Pancreas (tissue), 10 donors: Measurements from ENCODE around the gene THSD4. TPM values are rescaled to one million over a fixed set of nuclear protein-coding genes. Genes with fewer than 3 reads are reported as not detected.
A peak's percentile ranks its signal among the peaks of the same experiment; 100 is the strongest.

Source experiments
- ATAC-seq, 4 donors: fragments of 200-7000 bp; cut with Tn5 transposase; one replicate each; pipeline versions ENCODE4 v1.8.0 to v1.9.1; 2020; ENCODE audit warnings: mild to moderate bottlenecking in 4 of 4, moderate library complexity in 4 of 4
- DNase-seq, 6 donors: peaks; one replicate each; pipeline ENCODE4 v3.0.0-alpha.2; 2020
- FAIRE-seq: peaks from 2 replicates; lab custom pipeline; 2012; peaks lifted over from hg19 to GRCh38; lab: Jason Lieb, UNC
- H3K27ac ChIP-seq, 4 donors: fragments of 200-600 bp; sonication (generic); 1 replicate in 3 of 4; 2 replicates in 1 of 4; pipeline versions ENCODE4 v1.5.0 to v1.8.0; 2020
- H3K27me3 ChIP-seq, 4 donors: fragments of 200-600 bp; one replicate each; pipeline ENCODE4 v1.8.0; 2021
- H3K36me3 ChIP-seq, 3 donors: fragments of 200-600 bp; sonication (generic) in 1 of 3; one replicate each; pipeline versions ENCODE4 v1.5.0 to v1.8.0; 2020 to 2021
- H3K4me1 ChIP-seq, 3 donors: fragments of 200-600 bp; one replicate each; pipeline ENCODE4 v1.8.0; 2021
- H3K4me3 ChIP-seq, 4 donors: fragments of 200-600 bp; sonication (generic) in 2 of 4; one replicate each; pipeline versions ENCODE4 v1.5.0 to v1.8.0; 2020 to 2021
- H3K9me3 ChIP-seq, 4 donors: fragments of 200-600 bp; one replicate each; pipeline ENCODE4 v1.8.0; 2021
- WGBS, 2 donors: extraction: QIAGEN DNeasy Blood & Tissue Kit; methylation state at CpG; one replicate each; pipeline ENCODE4 v1.1.7; 2013; 5-methylcytosine and 5-hydroxymethylcytosine counted together
- intact Hi-C, 3 donors: fragments of 100-400 bp; cut with DNase I; formaldehyde crosslinking; loops; one replicate each; pipeline versions ENCODE4 v1.11.1 to v1.14.2; 2022
- polyA plus RNA-seq, 2 donors: library from polyadenylated mRNA; stranded (reverse); fragments of 200-250 nt; gene quantifications; one replicate each; pipeline ENCODE4 v1.2.3, GENCODE V29; 2013
- total RNA-seq, 6 donors: library from RNA; stranded (reverse); fragmentation: NEBNext Ultra II Directional in 4 of 6; extraction: Animal tissue kit (Norgen Biotek cat#: 25700) in 4 of 6; gene quantifications; one replicate each; pipeline versions ENCODE4 v1.2.1 to v1.2.4, GENCODE V29; 2021 to 2023
- TF ChIP-seq, protein P1 (sequence below), 4 donors: fragments of 200-600 bp; sonication (generic) in 3 of 4; IDR thresholded peaks; one replicate each; pipeline versions ENCODE4 v1.5.0 to v1.8.0; 2021; ENCODE audit warnings: antibody characterized with exemption in 4 of 4
- donor health status: healthy with polysubstance abuse.
- donor health status: DM: no; HTN: no; CAD: no; lungs with moderate emphysema.
- donor health status: DM: no; HTN: no; CAD: no.
- donor health status: control.
- donor health status: control.
- donor health status: Bipolar disorder and iron deficiency.
- donor health status: DM: yes; HTN: yes; CAD: no.
- donor health status: DM: no; HTN: no; CAD: no.
- donor health status: DM: no; HTN: no; CAD: no.
- donor health status: DM: yes; HTN: yes; CAD: no.

The THSD4 gene
- total and polyA plus RNA-seq, 8 donors, result 6.0 to 17.8 (median 13.3) TPM

DNA sequence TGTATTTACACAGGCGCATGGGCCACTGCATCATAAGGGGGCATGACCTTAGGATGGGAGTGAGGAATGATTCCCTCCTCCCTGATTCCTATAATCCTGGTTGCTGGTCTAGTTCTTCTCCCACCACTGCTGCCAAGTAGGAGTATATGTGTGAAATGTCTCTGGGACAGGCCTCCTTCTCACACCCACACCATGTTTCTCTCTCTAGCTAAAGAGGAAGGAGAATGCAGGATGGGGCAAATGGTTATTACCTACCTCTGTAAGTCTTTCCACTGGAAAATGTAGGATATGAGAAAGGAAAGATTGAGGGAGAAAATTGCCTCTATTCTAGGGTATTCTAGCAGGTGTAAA is 159.2 kb downstream of the THSD4 start:
- 93 to 100% methylated on average over 1 of the region's 1 CpG for WGBS, 2 donors
- ATAC-seq (no peak), DNase-seq (no peak), FAIRE-seq (no peak)
- Histone ChIP-seq H3K36me3 (no peaks in the 10 kb centered on the region), H3K27ac (no peak overlapping the region), H3K9me3 (no peaks in the 10 kb centered on the region), H3K4me3 (no peak overlapping the region), H3K4me1 (peaks cover 0 to 8% (median 4%) of the 10 kb centered on the region in 3 donors), H3K27me3 (no peaks in the 10 kb centered on the region)
- TF ChIP-seq, protein P1, sequence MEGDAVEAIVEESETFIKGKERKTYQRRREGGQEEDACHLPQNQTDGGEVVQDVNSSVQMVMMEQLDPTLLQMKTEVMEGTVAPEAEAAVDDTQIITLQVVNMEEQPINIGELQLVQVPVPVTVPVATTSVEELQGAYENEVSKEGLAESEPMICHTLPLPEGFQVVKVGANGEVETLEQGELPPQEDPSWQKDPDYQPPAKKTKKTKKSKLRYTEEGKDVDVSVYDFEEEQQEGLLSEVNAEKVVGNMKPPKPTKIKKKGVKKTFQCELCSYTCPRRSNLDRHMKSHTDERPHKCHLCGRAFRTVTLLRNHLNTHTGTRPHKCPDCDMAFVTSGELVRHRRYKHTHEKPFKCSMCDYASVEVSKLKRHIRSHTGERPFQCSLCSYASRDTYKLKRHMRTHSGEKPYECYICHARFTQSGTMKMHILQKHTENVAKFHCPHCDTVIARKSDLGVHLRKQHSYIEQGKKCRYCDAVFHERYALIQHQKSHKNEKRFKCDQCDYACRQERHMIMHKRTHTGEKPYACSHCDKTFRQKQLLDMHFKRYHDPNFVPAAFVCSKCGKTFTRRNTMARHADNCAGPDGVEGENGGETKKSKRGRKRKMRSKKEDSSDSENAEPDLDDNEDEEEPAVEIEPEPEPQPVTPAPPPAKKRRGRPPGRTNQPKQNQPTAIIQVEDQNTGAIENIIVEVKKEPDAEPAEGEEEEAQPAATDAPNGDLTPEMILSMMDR (IDR thresholded peaks at IDR 0.05), result no peak
- intact Hi-C loops, result no loop called here

DNA sequence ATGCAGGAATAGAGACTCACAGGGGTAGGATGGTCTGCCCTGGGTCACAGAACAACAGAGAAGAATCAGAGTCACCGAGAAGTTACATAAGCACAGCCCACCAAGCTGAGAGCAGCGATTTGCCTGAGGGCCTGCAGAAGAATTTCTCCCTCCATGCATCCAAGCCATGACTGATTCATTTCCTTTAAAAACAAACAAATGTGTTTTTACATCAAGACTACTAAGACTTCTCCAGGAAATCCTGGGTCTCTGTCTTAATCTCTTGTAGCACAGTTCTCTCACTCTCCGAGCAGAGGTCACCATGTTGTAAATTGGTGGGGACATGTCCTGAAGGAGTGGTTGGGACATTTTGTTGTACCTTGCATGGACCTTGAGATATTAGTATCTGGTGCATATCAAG is 159.8 kb downstream of the THSD4 start:
- DNase-seq, result no peak
- TF ChIP-seq, protein P1 (IDR thresholded peaks at IDR 0.05), result no peak
- WGBS, 2 donors, result 71 to 84% methylated on average over 3 of the region's 3 CpGs
- no peak overlapping the region for H3K4me3 ChIP-seq
- H3K36me3 ChIP-seq, result no peaks in the 10 kb centered on the region
- no peaks in the 10 kb centered on the region for H3K9me3 ChIP-seq
- no peak for ATAC-seq
- no peak for FAIRE-seq
- peak overlapping the region in 1 of 4 donors; percentile 23 for H3K27ac ChIP-seq
- no peaks in the 10 kb centered on the region for H3K27me3 ChIP-seq
- peaks cover 0 to 8% (median 4%) of the 10 kb centered on the region in 3 donors for H3K4me1 ChIP-seq
- intact Hi-C loops, result no loop called here

DNA sequence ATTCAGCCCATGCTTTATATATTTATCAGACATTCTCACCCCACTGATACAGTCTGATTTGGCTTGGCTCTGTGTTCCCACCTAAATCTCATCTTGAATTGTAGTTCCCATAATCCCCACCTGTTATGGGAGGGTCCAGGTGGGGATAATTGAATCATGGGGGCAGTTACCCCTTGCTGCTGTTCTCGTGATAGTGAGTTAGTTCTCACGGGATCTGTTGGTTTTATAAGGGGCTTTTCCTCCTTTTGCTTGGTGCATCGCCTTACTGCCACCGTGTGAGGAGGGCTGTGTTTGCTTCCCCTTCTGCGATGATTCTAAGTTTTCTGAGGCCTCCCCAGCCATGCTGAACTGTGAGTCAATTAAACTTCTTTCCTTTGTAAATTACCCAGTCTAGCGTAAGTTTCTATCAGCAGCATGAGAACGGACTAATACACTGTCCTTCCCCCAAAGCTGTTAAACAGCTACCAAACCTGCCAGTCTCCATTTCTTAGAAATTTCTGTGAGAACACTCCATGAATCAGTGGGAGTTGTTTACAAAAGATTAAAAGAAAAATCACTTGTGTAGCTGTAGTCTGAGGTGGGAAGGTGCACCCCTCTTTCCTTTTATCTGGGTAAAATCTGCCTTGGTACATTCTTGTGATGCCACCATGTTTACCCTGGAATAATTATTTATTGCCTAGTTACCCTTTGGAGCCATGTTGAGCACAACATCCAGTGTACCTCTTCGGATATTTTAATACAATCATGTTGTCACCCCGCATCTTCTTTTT is 160.5 kb downstream of the THSD4 start:
- Histone ChIP-seq H3K27me3 (no peaks in the 10 kb centered on the region), H3K36me3 (no peaks in the 10 kb centered on the region), H3K27ac (peak overlapping the region in 1 of 4 donors; percentile 23), H3K4me1 (peaks cover 0 to 8% (median 4%) of the 10 kb centered on the region in 3 donors), H3K4me3 (no peak overlapping the region), H3K9me3 (no peaks in the 10 kb centered on the region)
- no peak for DNase-seq
- no peak for FAIRE-seq
- TF ChIP-seq, protein P1 (IDR thresholded peaks at IDR 0.05), result no peak
- 56 to 58% methylated on average over 9 of the region's 9 CpGs for WGBS, 2 donors
- ATAC-seq, result no peak
- intact Hi-C loops, result no loop called here

DNA sequence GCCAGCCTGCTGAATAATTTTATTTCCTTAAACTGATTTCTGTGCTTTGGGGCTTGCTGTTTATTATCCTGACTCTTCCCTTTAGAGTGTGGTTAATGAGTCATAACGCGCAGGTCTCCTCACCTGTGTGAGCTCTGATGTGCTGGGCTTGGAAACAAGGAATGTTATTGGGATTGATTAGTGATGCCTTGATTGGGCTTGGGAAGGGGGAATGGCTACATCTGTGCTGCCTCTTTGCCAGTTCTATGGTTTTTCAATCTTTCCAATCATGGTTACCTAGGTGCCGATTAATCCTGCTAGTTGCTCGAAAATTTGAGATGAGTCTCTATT is 161.0 kb downstream of the THSD4 start:
- H3K9me3 ChIP-seq, result no peaks in the 10 kb centered on the region
- intact Hi-C loops, result no loop called here
- H3K27ac ChIP-seq, result no peak overlapping the region
- no peaks in the 10 kb centered on the region for H3K27me3 ChIP-seq
- DNase-seq (no peak), FAIRE-seq (no peak), ATAC-seq (no peak)
- no peaks in the 10 kb centered on the region for H3K36me3 ChIP-seq
- WGBS, 2 donors, result 79 to 91% methylated on average over 4 of the region's 4 CpGs
- peaks cover 0 to 8% (median 4%) of the 10 kb centered on the region in 3 donors for H3K4me1 ChIP-seq
- no peak overlapping the region for H3K4me3 ChIP-seq
- TF ChIP-seq, protein P1 (IDR thresholded peaks at IDR 0.05), result no peak
